ENCODE results near the gene ARHGEF1.

The ARHGEF1 gene

GRCh38 chr19:41918653-41919244, 35.8 kb downstream of the ARHGEF1 start:
- DNase-seq (ENCODE audit: low read depth in 2 of 2): no peak

DNA sequence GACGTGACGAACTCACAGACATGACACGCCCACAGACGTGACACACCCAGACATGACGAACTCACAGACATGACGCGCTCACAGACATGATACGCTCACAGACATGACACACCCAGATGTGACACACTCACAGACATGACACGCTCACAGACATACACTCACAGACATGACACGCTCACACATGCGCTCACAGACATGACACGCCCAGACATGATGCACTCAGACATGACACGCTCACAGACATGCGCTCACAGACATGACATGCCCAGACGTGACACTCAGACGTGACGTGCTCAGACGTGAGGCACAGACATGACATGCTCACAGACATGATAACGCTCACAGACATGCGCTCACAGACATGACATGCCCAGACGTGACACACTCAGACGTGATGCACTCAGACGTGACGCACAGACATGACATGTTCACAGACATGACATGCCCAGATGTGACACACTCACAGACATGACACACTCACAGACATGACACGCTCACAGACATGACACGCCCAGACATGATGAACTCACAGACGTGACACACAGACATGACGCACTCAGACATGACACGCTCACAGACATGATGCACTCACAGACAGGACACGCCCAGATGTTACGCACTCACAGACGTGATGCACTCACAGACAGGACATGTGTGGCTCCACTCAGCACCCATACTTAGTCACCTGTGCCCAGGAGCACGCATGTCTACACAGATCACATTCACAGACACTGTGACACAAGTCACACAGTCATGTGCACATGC, 37.1 kb downstream of the ARHGEF1 start:
- no peak for DNase-seq (ENCODE audit: low read depth in 2 of 2)

DNA sequence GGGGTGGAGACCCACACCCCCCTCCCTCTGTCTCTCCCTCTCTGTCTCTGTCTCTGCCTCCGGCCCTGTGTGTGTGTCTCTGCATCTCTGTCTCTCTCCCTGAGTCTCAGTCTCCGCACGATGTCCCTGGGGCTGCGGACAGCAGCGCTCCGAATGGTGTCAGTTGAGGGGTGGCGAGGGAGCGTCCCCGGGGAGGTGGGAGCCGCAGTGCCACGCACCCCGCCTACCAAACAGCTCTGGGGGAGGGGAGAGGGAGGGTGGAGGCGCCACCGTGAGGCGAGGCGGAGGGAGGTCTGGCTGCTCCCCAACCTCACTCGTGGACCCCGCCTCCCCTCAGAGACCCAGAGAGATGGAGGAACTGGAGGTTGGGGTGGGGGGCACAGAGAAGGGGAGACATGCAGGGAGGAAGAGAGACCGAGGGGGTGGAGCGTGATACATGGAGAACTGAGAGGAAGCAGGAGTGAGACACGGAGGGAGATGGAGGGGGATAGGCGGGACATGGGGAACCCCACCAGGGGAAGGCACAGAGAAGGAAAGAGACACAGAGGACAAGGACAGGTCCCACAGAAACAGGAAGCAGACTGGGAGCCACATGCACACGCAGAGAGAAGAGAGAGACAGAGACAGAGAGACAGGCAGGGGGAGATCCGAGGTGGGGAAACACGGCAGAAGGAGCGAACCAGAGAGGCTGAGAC, 38.0 kb downstream of the ARHGEF1 start:
- no peak for DNase-seq (ENCODE audit: low read depth in 2 of 2)

GRCh38 chr19:41921577-41922576, 38.9 kb downstream of the ARHGEF1 start:
- no peak for DNase-seq (ENCODE audit: low read depth in 2 of 2)

GRCh38 chr19:41922585-41922984, 39.6 kb downstream of the ARHGEF1 start:
- no peak for DNase-seq (ENCODE audit: low read depth in 2 of 2)

GRCh38 chr19:41923045-41923788, 40.2 kb downstream of the ARHGEF1 start:
- DNase-seq (ENCODE audit: low read depth in 2 of 2): no peak

DNA sequence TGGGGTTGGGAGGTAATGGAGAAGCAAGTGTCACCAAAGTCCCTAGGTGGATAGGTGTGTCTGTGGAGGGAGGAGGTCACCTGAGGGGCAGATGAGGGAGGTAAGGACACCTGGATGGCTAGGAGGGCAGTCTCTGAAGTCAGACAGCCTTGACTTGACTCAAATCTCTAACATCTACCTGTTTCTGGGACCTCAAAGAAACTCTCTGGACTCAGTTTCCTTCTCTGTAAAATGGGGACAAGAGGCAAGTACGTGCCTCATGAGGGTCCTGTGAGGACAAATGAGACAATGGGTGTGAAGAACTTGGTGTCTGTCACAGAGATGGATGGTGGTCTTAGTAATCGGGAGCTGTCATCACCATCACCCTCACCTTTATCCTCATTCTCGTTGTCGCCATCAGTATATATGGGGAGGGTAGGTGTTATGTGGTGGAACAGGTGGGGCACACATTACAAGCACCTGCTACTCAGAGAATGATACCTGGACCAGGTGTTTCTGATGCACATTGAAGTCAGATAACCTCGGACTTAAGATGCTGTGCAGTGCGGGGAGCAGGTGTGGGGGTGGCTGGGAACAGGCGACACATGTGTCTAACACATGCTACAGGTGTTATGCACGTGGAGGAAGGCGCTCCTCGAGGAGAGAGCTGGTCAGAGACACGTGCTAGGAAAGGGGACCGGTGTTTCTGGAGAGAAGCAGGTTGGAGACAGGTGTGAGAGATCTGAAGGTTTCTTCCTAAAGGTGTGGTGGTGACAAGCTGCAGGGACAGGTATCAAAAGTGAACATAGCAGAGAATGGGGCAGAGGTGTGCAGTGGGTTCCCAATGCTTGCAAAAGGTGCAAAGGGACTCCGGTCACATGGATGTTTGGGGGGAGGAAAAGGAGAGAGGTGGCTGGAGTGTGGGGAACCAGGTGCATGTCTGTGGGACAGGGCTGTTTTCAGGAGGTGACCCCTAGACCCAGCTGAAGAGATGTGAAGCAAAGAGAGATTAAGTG, 41.5 kb downstream of the ARHGEF1 start:
- DNase-seq (ENCODE audit: low read depth in 2 of 2): no peak

- DNase-seq (ENCODE audit: low read depth in 2 of 2): no peak
Measured at GRCh38 chr19:41925208-41926003, 42.4 kb downstream of the ARHGEF1 start.

DNA sequence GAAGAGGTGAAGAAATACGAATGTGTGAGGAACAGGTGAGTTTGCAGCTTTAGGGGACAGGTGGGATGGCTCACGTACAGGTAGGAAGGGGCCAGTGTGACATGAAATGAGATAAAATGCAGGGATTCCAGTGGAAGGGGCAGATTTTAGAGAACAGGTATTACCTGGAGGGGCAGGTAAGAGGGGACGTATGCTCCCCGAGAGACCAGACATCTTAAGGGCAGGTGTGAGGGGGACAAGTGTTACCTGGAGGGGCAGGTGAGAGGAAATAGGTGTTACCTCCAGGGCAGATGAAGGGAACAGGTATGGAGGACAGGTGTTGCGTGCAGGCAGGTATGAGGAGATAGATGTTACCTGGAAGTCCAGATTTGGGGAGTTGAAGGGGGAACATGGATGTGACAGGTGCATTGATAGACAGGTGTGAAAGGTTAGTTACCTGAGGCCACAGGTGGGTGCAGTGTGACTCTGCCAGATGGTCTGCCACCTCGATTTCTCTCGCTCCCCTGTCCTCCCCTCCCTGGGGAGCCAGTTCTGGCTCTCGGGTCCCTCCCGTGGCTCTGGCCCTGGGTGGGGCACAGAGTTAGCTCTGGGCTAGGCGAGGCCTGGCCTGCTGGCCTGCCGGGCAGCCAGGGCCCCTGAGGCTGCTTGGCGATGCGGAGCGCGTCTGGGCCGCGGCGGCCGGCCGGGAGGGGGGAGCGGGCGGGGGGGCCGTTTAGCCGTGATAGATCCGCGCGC, 43.2 kb downstream of the ARHGEF1 start:
- no peak for DNase-seq (ENCODE audit: low read depth in 2 of 2)

DNA sequence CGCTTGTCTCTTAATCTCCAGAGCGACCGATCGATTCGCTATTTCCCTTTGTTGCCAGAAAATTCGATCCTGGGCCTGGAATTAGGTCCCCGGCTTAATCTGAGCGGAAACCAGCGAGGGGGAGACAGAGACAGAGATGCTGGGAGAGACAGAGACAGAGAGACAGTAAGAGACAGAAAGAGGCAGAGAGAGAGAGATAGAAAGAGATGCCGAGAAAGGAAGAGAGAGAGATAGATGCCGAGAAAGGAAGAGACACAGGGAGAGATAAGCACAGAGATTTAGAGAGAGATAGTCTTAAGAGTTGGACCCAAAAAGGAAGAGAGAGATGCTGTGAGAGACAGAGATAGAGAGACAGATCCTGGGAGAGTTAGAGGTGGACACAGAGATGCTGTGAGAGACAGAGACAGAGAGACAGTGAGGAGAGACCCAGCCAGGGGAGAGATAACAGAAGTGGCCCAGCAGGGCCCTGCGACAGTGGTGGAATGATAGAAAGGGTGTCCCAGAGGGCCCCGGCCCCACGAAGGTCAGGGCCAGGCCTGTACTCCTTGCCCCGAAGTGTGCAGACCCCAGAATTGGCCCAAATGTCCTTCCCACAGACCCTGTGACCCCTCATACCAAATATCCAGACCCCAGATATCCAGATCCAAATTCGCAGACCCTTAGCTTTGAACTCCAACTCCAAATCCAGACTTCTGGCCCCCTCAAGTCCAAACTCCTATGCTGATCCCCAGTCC, 43.9 kb downstream of the ARHGEF1 start:
- DNase-seq (ENCODE audit: low read depth in 2 of 2): no peak

- DNase-seq (ENCODE audit: low read depth in 2 of 2): no peak
Measured at GRCh38 chr19:41927497-41928192, 44.7 kb downstream of the ARHGEF1 start.

- DNase-seq (ENCODE audit: low read depth in 2 of 2): no peak
Measured at GRCh38 chr19:41928221-41928683, 45.3 kb downstream of the ARHGEF1 start, which contains the start of gene ERFL. ERFL (minus strand) TSS chr19:41928449; CDS start chr19:41912919, 15,530 bp downstream.

GRCh38 chr19:41928754-41929535, 46.0 kb downstream of the ARHGEF1 start:
- DNase-seq (ENCODE audit: low read depth in 2 of 2): no peak

DNA sequence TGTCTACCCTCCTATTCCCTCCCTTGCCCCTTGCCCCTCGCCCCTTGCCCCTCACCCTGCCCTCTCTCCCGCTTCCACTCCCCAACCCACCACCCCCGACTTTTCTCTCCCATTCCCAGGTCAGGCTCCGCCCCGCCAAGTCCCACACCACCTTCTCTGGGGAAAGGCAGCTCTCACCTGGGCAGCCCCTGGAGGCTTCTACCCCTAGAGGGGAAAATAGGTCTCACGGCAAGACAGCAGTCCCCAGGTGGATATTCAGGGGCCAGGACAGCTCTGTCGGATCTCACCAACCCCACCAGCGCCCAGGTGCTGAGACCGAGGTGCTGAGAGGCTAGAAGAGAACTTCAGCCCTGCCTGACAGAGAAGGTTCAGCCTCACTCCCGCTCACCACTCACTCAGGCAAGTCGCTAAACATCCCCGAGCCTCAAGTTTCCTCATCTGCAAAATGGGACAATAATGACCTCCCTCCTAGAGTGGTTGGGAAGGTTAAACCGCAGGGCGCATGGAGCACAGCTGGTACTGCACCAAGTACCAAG, 46.6 kb downstream of the ARHGEF1 start:
- DNase-seq (ENCODE audit: low read depth in 2 of 2): no peak

DNA sequence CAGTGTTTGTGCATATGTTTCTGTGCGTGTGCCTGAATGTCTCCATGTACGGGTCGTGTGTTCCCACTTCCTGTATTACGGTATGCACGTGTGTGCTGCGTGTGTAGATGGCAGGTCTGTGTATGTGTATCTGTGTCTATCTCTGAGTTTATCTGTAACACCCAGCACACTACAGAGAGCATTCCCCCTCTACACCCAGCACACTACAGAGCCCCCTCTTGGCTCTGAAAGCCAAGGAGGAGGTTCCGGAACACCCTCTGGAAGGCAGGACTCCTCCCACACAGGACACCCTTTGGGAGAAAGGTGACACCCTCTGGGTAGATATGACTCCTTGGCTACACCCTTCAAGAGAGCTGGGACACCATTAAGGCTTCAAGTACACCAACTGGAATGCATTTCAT, 47.3 kb downstream of the ARHGEF1 start:
- DNase-seq (ENCODE audit: low read depth in 2 of 2): no peak

Measured in stimulated activated CD4-positive, alpha-beta T cell treated with anti-CD3 and anti-CD28 coated beads, Interleukin-1b, Interleukin-23, amount 100 ng/mL, for 4 hours (primary cell).